Endothelial cell of hepatic sinusoid (primary cell): ENCODE measurements around the gene GRM4.
"Not testable (repeated sequence)": the region's sequence is repeated elsewhere in the genome, so short reads cannot be mapped to it uniquely, and the experiment has no call there.

Experiments
- in situ Hi-C: cut with HindIII; loops from 2 replicates; pipeline ENCODE4 v1.10.0; 2017; ENCODE audit warnings: low sequenced_read_pairs

The GRM4 gene

DNA sequence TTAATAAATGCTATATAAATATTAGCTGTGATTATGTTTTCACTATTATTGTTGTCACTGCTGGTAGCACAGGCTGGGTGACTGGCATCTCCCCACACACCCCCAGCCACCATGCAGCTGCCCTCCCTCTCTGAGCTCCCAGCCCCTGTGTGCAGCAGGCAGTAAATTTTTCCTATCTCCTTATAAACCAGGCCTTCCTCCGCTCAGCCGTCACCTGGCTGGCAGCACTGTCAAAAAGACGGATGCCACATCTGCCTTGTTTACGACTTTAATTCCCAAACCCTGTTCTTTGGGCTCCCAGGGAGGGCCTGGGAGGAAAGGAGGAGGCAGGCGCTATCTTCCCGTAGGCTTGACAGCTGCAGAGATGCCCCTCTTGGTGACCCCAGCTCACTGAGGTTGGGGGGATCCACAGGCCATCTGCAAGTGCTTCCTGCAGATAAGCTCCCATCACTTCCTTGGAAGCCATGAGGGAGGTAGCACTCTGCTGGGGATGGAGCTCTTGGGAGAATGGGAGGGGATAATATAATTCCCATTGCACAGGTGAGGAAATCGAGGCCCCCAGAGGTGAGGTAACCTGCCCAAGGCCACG, 94.5 kb downstream of the GRM4 start:
- in situ Hi-C loops: no loop called here

DNA sequence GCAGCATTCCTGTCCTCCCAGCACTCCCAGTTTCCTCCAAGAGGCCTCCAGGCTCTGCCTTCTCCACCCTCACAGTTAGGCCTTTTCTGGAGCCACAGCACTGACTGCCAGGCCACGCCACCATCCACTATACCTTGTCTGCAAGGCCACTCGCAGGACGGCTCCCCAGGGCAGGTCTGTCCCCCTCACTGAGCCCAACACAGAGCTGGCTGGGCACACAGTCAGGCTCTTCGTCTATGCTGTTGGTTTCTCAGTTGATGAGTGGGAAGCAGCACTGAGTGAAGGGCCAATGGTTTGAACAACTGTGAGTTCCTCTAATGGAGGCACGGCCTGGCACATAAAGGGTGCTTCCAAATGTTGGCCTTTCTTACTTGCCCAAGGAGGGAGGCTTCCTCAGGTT, 95.2 kb downstream of the GRM4 start:
- in situ Hi-C loops: no loop called here

DNA sequence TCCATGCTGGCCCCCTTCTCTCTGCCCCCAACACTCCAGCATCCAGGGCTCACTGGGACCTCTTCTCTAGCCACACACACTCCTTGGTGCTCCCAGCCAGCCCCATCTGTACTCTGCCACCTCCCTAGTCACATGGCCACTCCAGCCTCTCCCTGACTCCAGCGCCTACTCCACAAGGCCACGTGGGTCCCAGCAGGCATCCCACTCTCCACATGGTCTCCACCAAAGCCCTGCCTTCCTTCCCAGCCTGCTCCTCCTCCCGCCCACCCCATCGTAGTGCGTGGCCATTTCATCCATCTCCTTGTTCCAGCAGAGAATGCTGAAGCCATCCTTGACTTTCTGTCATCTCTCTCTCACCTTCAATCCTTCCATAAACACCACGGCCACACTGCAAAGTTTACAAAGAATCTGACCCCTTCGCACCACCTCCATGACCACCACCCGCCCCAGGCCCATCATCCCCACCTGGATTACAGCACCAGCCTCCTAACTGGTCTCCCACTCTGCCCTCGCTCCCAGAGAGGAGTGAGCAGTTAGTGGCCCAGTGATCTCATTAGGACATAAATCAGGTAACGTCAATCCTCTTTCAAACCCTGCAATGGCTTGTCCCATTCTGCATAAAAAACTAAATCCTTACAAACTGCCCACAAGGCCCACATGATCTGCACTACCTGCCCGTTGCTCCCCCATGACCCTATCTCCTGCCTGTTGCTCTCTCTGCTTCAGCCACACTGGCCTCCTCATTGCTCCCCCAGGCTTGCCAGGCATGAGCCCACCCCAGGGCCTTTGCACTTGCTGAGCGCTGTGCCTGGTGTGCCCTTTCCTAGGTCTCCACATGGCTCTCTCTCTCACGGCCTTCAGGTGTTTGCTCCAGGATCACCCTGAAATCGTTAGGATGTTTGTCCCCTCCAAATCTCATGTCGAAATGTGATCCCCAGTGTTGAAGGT, 96.2 kb downstream of the GRM4 start:
- in situ Hi-C loops: no loop called here

DNA sequence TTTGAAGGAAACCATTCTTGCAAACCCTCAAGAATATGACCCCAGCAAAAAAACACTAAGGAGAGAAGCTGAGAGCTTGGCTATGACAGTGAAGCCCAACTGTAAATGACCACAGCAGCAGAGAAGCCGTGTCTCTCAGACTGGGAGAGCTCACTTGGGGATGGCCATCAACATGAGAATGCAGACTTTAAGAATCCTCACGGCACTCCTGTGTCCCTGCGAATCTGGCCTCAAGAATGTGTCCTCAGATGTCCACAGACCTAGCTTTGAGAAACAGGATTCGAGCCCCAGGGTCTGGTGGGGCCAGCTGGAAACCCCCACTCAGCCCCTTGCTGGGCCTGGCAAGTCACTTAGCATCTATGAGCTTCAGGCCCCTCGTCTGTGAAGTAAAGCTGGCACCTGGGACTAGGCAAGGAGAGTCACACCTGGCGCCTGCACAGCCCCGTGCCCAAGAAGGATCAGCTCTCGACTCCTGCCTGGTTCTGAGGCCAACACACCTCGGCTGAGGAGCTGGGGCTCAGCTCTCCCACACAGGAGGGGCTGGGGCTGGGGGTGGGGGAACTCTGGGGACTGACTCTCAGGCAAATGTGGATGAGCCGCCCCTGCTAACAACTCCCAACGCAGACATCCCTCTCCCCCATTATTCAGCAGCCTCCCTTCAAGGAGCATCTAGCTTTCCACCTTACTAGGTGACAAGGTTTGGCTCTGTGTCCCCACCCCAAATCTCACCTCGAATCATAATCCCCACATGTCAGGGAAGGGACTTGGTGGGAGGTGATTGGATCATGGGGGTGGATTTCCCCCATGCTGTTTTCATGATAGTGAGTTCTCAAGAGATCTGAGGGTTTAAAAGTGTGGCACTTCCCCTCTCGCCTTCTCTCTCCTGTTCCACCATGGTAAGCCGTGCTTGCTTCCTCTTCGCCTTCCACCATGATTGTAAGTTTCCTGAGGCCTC, 97.7 kb downstream of the GRM4 start:
- in situ Hi-C loops: no loop called here

DNA sequence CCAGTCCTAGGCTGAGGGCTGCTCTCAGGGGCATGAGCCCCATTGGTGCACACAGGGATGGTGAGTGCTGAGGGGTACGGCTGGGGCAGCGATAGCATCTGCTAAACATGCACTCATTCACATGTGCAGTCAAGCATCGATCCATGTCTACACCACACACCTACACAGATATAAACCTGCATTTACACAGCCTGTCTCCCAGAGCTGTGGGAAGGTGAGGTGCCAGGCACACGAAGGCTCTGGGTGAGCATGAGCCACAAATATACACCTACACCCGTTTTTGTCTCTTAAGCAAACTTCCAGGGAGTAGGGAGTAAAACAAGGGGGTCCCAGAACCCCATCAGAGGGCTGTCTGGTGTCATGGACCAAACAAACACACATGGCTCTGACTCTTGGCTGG, 99.3 kb downstream of the GRM4 start:
- in situ Hi-C loops: no loop called here

DNA sequence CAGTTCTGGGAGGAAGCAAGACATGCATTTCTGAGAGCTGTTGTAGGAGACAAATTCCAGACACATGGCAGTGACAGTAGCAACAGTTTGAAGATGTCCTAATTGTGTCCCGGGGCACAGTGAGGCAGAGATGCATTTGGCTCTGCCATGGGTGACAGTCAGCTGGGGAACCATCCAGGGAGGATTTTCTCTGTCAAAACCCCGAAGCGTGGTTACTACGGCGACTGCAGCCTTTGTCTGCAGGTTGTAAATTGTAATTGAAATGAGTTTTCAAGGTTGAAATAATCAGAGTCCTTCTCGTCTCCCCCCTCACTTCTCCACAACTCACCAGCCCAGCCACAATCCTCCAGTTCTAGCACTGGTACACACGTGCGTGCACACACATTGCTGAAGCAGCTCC, 100.1 kb downstream of the GRM4 start:
- in situ Hi-C loops: no loop called here

DNA sequence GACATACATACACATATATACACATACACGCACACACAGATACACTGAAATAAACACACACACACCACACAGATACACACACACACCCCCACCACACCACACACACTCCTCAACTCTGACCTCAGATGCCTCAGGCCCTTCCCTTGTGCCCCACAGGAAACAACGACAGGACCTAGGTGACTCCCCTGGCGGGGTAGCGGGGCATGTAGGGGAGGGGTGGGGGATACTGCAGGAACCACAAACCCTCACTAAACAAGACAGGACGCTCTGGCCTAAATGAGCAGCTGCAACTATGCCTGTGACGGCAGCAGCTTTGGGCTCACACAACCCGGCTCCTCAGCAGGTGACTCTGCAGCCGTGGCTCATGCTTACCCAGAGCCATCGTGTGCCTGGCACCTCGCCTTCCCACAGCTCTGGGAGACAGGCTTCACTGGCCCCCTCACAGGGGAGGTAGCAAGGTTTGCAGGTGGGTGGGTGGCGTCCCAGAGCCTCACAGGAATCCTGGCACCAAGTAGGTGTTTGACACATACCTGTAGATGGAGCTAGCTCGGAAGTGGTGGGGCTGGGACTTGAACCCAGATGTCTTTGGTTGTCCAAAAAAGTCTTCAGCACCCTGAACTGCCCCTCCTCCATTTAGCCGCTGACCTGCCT, 100.8 kb downstream of the GRM4 start:
- in situ Hi-C loops: no loop called here

DNA sequence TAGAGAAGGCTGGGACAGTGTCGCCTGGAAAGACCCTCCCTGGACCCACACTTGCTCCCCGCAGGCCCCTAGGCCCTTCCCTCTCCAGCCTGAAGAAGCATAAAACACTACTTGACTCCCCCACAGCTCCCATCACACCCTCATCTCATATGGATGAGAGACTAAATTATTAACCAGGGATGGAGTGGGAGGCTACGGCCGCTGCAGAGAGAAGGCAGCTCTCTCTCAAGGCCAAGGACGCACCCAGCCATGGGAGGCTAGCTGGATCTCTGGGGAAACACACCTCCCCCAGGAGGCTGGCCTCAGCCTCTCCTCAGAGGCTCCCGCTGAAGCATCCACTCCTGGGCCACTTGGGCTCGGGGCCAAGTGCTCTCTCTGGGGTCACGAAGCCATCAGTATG, 102.5 kb downstream of the GRM4 start:
- in situ Hi-C loops: no loop called here

DNA sequence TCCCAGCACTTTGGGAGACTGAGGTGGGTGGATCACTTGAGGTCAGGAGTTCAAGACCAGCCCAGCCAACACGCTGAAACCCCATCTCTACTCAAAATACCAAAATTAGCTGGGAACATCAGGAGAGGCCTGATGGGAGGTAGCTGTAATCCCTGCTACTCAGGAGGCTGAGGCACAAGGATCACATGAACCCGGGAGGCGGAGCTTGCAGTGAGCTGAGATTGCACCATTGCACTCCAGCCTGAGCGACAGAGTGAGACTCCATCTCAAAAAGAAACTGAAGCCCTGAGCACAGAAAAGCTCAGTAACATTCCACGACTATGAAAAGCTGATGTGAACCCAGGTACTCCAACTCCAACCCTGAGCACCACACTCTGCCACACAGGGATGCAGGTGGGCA, 103.9 kb downstream of the GRM4 start:
- in situ Hi-C loops: not testable (repeated sequence)

DNA sequence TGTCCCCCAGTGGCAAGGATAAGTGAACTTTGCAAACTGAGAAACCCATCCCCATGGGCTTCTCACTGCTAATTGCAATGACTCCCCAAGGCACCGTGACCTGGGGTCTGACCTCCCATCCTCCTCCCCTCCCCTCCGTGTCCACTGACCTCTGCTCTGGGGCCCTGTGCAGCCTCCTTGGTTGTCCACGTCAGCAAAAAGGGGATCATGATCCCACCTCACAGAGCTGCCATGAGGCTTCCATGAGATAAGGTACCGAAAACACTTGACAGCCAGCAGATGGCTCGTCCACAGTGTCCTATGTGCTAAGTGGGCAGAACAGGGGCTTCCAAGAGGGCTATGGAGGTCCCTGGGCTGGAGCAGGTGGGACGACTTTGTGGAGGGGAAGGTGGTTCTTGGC, 104.5 kb downstream of the GRM4 start:
- in situ Hi-C loops: no loop called here

DNA sequence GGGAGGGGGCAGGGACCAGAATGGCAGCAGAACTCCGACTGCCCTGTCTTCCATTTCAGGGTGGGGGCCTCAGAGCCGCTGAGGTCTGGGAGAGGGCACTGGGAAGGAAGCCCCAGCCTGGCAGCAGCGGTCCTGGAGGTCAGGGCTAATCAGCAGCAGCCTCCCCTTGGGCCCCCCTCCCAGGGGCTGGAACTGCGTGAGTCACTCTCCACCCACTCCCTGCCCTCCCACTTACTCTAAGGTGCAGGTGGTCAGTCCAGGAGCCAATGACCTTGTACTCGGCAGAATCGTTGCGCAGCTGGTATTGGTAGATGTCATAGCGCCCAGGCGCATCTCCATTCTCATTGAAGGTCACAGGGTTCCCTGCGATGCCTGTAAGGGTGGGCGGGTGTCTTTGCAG, 105.9 kb downstream of the GRM4 start:
- in situ Hi-C loops: no loop called here

DNA sequence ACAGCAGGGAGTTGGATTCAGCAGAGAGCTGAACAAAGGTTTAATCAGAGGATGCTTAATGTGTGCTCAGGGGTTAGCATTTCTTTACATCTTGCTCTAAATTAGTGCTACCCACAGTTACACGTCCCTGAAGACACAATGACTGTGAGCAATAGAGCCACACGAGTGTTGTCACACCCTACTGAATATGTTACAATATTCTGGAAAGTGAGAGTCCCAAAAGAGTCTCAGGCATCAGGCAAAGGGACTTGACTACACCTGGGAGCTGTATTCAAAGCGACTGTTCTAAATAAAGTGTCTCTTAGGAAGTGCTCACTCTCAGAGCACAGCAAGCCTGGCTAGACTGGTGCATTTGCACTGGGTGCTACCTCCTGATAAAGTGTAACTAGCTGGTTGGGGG, 108.7 kb downstream of the GRM4 start:
- in situ Hi-C loops: no loop called here

DNA sequence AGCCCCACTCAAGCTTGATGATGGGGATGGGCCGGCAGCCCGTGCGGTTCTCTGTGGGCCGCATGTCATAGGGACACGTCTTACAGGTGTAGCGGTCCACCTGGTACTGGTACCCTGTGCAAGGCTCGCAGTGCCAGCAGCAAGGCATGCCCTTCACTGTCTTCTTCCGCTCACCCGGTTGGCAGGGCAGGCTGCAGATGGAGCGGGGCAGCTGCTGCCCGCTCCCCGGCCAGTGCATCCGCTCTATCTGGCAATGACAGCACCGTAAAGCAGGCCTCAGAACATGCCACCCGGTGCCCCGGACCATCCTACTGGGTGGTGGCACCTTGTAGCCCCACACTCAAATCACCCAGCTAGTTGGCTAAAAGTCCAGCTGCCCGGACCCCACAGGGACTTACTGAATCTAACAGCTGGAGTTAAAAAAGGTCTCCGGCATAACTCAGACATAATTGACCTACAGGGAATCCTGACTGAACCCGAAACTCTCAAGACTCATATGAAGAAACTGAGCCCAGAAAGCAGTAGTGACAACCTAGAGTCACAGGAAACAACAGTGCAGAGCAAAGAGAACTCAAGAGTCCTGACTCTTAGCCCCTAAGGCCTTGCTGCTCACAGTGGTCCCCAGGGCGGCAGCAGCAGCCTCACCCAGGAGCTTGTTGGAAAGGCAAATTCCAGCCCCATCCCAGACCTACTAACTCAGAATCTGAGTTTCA, 109.4 kb downstream of the GRM4 start:
- in situ Hi-C loops: no loop called here

DNA sequence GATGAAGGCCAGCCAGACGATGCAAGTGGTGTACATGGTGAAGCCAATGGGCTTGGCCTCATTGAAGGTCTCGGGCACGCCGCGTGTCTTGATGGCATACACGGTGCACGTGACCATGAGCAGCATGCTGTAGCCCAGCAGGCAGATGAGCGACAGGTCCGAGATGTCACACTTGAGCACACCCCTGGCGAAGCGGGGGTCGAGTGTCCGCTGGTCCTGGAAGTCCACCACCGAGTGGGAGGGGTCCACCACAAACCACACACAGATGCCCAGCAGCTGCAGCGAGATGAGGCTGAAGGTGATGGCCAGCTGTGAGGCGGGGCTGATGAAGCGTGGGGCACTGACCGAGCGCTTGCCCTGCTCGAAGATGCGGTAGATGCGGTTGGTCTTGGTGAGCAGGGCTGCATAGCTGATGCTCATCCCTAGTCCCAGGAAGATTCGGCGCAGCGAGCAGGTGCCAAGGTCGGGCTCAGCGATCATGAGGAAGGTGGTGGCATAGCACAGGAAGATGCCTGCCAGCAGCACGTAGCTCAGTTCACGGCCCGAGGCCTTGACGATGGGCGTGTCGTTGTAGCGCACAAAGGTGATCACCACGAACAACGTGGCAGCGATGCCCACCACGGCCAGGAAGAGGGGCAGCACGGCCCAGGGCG, 110.1 kb downstream of the GRM4 start:
- in situ Hi-C loops: no loop called here

DNA sequence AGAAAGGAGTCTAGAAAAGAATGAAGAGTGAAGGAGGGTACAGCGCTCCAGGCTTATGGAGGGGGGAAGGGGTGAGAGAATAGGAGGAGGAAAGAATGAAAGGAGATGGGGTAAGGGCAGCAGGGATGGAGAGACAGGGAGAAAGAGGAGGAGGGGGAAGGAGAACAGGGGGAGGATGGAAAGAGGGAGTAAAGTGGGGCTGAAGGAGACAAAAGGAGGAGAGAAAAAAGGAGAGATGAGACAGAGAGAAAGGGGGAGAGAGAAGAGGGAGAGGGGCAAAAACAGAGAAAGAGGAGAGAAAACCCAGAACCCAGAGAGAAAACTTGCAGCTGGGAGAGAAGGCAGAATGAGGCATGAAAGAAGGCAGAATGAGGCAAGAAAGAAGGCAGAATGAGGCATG, 110.7 kb downstream of the GRM4 start:
- in situ Hi-C loops: no loop called here

DNA sequence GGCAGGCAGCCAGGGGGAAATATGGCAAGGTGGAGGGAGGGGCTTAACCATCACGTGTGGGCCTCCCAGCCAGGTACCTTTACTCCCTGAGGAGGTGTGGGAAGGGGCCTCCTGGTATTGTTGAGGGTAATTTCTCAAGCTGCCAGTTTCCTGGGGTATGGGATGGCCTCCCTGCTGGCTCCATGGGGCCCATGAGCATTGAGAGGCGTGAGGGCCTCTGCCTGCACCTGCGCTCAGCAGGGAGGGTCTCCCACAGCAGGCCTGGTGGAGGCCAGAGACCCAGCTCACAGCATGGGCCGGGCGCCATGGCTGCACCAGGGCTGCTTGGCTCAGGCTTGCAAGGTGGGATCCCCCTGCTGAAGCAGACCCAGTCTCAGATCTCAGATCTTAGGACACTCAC, 113.0 kb downstream of the GRM4 start:
- in situ Hi-C loops: no loop called here

DNA sequence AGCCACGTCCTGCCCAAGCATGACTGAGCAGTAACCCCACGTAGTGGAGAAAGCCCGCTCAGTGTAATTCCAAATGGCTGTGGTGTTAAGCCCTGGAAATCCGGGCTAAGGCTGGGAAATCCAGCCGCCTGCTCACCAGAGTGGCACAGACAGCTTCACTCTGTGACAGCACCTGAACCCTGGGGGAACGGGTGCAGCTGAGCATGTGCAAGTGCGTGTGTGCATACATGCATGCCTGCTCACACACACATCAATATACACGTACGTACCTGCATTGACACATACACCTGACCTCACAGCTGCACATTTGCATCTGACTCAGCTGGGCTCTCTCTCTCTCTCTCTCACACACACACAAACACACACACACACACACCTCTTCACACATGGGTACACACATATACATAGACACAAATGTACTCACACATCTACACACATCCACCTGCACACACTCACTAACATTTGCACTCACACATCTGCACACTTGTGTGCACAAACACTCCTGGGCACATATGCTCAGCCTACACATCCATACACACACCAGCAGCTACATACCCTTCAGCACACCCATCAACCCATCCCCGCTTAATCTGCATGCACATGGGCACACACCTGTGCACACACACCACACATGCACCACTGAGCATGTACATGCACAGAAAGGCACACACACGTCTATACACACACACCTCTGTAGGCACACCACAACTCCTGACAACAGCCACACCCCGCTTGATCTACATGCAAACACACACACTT, 114.1 kb downstream of the GRM4 start:
- in situ Hi-C loops: no loop called here

DNA sequence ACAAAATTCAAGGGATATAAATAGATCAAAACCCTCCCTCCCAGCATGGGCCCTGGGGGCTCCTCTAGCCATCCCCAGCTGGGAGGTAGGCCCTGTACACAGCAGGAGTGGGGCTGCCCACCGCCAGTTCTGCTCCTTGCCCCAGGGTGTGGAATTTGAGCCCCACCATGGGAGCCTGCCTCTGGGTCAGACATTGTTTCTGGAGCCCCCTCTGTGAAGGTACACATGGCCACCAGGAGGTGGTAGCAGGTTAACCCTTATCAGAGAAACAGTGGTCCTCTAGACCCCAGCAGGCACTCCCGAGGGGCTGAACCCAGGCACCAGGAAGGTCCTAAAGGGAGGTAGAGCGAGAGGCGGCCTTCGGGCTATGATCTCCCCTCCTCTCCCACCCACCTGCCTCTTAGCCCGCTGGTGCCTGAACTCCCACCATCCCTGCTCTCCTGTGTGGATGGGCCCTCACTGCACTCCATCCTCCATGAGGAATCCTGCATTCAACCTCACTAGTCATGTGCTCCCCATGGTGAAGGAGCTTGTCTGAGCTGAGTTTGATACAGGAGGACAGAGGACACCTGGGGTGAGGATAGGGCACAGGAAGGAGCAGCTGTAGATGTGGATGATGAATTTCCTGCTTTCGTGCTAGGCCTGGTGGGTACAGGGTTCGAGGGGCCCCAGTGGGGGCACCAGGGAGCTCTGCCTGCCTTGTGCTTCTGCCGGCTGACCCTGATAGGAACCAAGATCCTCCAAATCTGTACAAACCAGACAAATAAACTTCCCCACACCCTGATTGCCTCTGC, 114.9 kb downstream of the GRM4 start:
- in situ Hi-C loops: no loop called here
